WERI-Rb-1 (cell line): ENCODE results near the gene KIRREL3.

ENCODE experiments used
- DNase-seq: peaks from one replicate; pipeline ENCODE4 v3.0.0-alpha.2; 2020
- H3K27ac ChIP-seq: fragments of 250-450 bp; sonication (Bioruptor Pico); 2 replicates; pipeline ENCODE4 v1.5.1; 2020; ENCODE audit warnings: mild to moderate bottlenecking, moderate library complexity
- H3K27me3 ChIP-seq: fragments of 250-450 bp; sonication (Bioruptor Pico); 2 replicates; pipeline ENCODE4 v1.5.1; 2021; ENCODE audit warnings: mild to moderate bottlenecking, low read depth, moderate library complexity; ENCODE audit not compliant: insufficient read depth, severe bottlenecking
- H3K36me3 ChIP-seq: fragments of 250-450 bp; sonication (Bioruptor Pico); 2 replicates; pipeline ENCODE4 v1.5.1; 2020; ENCODE audit warnings: mild to moderate bottlenecking, moderate library complexity
- H3K4me3 ChIP-seq: 2 replicates; pipeline ENCODE4 v1.5.1; 2011; ENCODE audit warnings: low read depth, mild to moderate bottlenecking, control low read depth, low read length
- H3K9me3 ChIP-seq: fragments of 250-450 bp; sonication (Bioruptor Pico); 2 replicates; pipeline ENCODE4 v1.5.1; 2021; ENCODE audit warnings: mild to moderate bottlenecking, moderate library complexity; ENCODE audit not compliant: severe bottlenecking
- CTCF ChIP-seq: IDR thresholded peaks from 2 replicates; pipeline ENCODE4 v1.5.1; 2011; ENCODE audit warnings: low read depth, mild to moderate bottlenecking, control low read depth, inconsistent platforms, low read length

The KIRREL3 gene

GRCh38 chr11:126861796-126862459, 138.6 kb downstream of the KIRREL3 start:
- Histone ChIP-seq H3K9me3 (no peaks in the 10 kb centered on the region), H3K27ac (no peak overlapping the region), H3K4me3 (no peak overlapping the region), H3K36me3 (no peaks in the 10 kb centered on the region), H3K27me3 (no peaks in the 10 kb centered on the region)
- no peak for DNase-seq
- TF ChIP-seq CTCF: no peak

GRCh38 chr11:126857860-126858808, 142.4 kb downstream of the KIRREL3 start:
- Histone ChIP-seq H3K4me3 (no peak overlapping the region), H3K27ac (no peak overlapping the region), H3K36me3 (no peaks in the 10 kb centered on the region), H3K9me3 (no peaks in the 10 kb centered on the region), H3K27me3 (no peaks in the 10 kb centered on the region)
- DNase-seq: no peak
- no peak for TF ChIP-seq CTCF

GRCh38 chr11:126855536-126855935, 145.0 kb downstream of the KIRREL3 start:
- Histone ChIP-seq H3K4me3 (no peak overlapping the region), H3K36me3 (no peaks in the 10 kb centered on the region), H3K27me3 (no peaks in the 10 kb centered on the region), H3K9me3 (no peaks in the 10 kb centered on the region), H3K27ac (no peak overlapping the region)
- no peak for TF ChIP-seq CTCF
- DNase-seq: no peak

GRCh38 chr11:126853732-126854131, 146.8 kb downstream of the KIRREL3 start:
- Histone ChIP-seq H3K27me3 (no peaks in the 10 kb centered on the region), H3K4me3 (no peak overlapping the region), H3K27ac (no peak overlapping the region), H3K36me3 (no peaks in the 10 kb centered on the region), H3K9me3 (no peaks in the 10 kb centered on the region)
- TF ChIP-seq CTCF: no peak
- no peak for DNase-seq

- no peak for DNase-seq
- H3K27ac ChIP-seq: no peak overlapping the region
- TF ChIP-seq CTCF: no peak
- H3K36me3 ChIP-seq: no peaks in the 10 kb centered on the region
- H3K4me3 ChIP-seq: no peak overlapping the region
- H3K9me3 ChIP-seq: no peaks in the 10 kb centered on the region
- H3K27me3 ChIP-seq: no peaks in the 10 kb centered on the region
Measured at GRCh38 chr11:126844789-126845188, 155.8 kb downstream of the KIRREL3 start.
